T-cell (primary cell): ENCODE measurements around the gene CFAP57. TPM values are rescaled to one million over a fixed set of nuclear protein-coding genes. Genes with fewer than 3 reads are reported as not detected.

ENCODE experiments used
- ATAC-seq, 4 experiments: fragments of 200-7000 bp in 3 of 4; fragments of 150-1000 bp in 1 of 4; cut with Tn5 transposase; replicated peaks in 1 of 4; 1 replicate in 3 of 4; 2 replicates in 1 of 4; pipeline ENCODE4 v1.10.0; 2021; ENCODE audit warnings: moderate library complexity in 3 of 4, mild to moderate bottlenecking in 2 of 4, moderate number of reproducible peaks in 1 of 4
- CTCF ChIA-PET, 2 donors: fragments of 300-600 bp; sonication (Branson Sonifier 250); formaldehyde crosslinking; loops; one replicate each; lab custom pipeline; 2022; ENCODE audit warnings: antibody characterized with exemption in 2 of 2; lab: Charles Lee
- POLR2A ChIA-PET, 2 donors: fragments of 300-600 bp; sonication (Branson Sonifier 250); formaldehyde crosslinking; loops; one replicate each; lab custom pipeline; 2022; ENCODE audit warnings: antibody characterized with exemption in 2 of 2; lab: Charles Lee
- DNase-seq, 35 experiments: peaks; one replicate each; pipeline versions ENCODE4 v3.0.0 to v3.0.0-alpha.2; 2013 to 2023
- H3K27ac ChIP-seq: one replicate; pipeline ENCODE4 v1.5.1; 2013; ENCODE audit warnings: low read length
- H3K27me3 ChIP-seq, 2 experiments: replicated peaks in 1 of 2; 1 replicate in 1 of 2; 2 replicates in 1 of 2; pipeline versions ENCODE4 v1.6.1 to v1.7.0; 2013; ENCODE audit warnings: low read length in 1 of 2, mixed read lengths in 1 of 2; ENCODE audit not compliant: control insufficient read depth in 2 of 2, insufficient read depth in 2 of 2; ENCODE audit errors: extremely low read depth in 1 of 2
- H3K36me3 ChIP-seq, 2 donors: 1 replicate in 1 of 2; 2 replicates in 1 of 2; pipeline versions ENCODE4 v1.6.1 to v1.7.0; 2013; ENCODE audit warnings: low read length in 1 of 2; ENCODE audit not compliant: control insufficient read depth in 2 of 2, insufficient read depth in 1 of 2; ENCODE audit errors: extremely low read depth in 1 of 2
- H3K4me1 ChIP-seq, 2 experiments: 1 replicate in 1 of 2; 2 replicates in 1 of 2; pipeline versions ENCODE4 v1.6.1 to v1.7.0; 2013; ENCODE audit warnings: low read length in 2 of 2, mixed read lengths in 1 of 2; ENCODE audit not compliant: insufficient read depth in 2 of 2, control insufficient read depth in 1 of 2; ENCODE audit errors: extremely low read depth in 1 of 2
- H3K4me3 ChIP-seq, 2 donors: 1 replicate in 1 of 2; 2 replicates in 1 of 2; pipeline versions ENCODE4 v1.5.1 to v1.7.0; 2013; ENCODE audit warnings: mild to moderate bottlenecking in 2 of 2, low read length in 1 of 2, moderate library complexity in 1 of 2; ENCODE audit not compliant: control insufficient read depth in 1 of 2; ENCODE audit errors: extremely low read depth in 1 of 2
- H3K9me3 ChIP-seq: 2 replicates; pipeline ENCODE4 v1.7.0; 2013
- H3K27ac Mint-ChIP-seq, 2 donors: one replicate each; pipeline ENCODE4 v1.8.0; 2020 to 2021; ENCODE audit warnings: mild to moderate bottlenecking in 2 of 2, mixed read lengths in 2 of 2
- H3K27me3 Mint-ChIP-seq, 2 donors: one replicate each; pipeline ENCODE4 v1.8.0; 2021 to 2022; ENCODE audit warnings: mixed read lengths in 2 of 2
- H3K36me3 Mint-ChIP-seq: one replicate; pipeline ENCODE4 v1.8.0; 2021; ENCODE audit warnings: mixed read lengths
- H3K4me1 Mint-ChIP-seq, 3 donors: one replicate each; pipeline ENCODE4 v1.8.0; 2020 to 2022; ENCODE audit warnings: mixed read lengths in 3 of 3, mild to moderate bottlenecking in 1 of 3
- H3K4me3 Mint-ChIP-seq, 3 donors: one replicate each; pipeline ENCODE4 v1.8.0; 2020 to 2022; ENCODE audit warnings: mild to moderate bottlenecking in 3 of 3, mixed read lengths in 3 of 3, moderate library complexity in 3 of 3
- H3K9me3 Mint-ChIP-seq, 3 donors: one replicate each; pipeline ENCODE4 v1.8.0; 2020 to 2022; ENCODE audit warnings: mixed read lengths in 3 of 3
- WGBS: methylation state at CpG from one replicate; pipeline ENCODE4 v1.1.5; 2013; ENCODE audit warnings: missing lambda C conversion rate; ENCODE audit not compliant: insufficient coverage; 5-methylcytosine and 5-hydroxymethylcytosine counted together
- total RNA-seq, 35 experiments: library from RNA in 6 of 35; stranded (reverse) in 6 of 35; fragments of 120-200 nt in 1 of 35; gene quantifications; one replicate each; pipeline versions ENCODE4 v1.2.1 to v1.2.4 and lab custom pipeline; 2013 to 2026

The CFAP57 gene
- total RNA-seq, 5 donors from 2014 or later (not counting 1 experiment from before 2014, with no cell fraction given), result 0.07 TPM; not detected in 4

DNA sequence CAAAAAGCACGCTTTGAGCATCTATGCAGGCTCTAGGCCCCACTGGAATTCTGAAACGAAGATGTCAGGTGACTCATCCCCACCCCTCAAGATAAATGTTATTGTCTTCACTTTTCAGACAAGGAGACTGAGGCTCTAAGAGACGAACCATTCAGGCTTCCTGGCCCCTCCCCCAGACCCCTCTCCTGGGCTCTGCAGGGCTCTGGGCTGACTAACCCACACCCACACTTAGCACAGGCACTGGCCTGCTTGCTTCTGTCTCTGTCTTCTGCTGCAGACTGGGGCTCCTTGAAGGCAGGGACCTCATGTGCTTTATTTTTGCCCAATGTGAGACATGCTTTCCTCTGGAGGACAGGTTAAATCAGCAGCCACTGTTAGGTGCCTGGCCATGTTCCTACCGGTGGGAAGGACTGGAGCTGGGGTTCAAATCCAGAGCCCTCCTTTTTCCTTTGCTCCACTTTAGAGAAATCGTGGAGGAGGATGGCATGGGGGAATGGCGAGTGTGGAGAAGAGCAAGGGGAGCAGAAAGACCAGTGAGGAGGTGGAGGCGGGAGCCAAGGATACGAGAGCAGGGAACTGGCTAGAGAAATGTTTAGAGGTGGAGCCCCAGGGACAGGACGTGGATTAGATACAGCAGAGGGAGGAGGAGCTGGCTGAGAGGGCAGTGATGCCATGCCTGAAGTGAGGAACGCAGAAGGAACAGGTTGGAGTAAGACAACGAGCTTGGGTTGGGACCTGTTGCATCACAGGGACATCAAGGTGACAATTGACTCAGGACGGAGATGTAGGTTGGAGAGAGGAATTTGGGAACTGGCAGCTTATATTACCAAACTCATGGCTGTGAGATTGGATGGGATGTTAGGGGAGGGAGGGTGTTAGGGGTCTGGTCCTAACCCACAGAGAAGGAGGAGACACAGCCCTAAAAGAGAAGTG is 99.3 kb downstream of the CFAP57 start:
- Mint-ChIP-seq H3K9me3 (no peaks in the 10 kb centered on the region), H3K27ac (no peak overlapping the region), H3K4me3 (peak overlapping the region; percentile 41 to 70 (median 52)), H3K27me3 (peaks cover 9 to 19% of the 10 kb centered on the region in 2 donors), H3K36me3 (peaks cover 2% of the 10 kb centered on the region), H3K4me1 (peaks cover 23 to 36% (median 36%) of the 10 kb centered on the region in 3 donors)
- no peak for ATAC-seq
- H3K36me3 ChIP-seq, result no peaks in the 10 kb centered on the region
- H3K4me1 ChIP-seq, result peaks cover 12 to 22% of the 10 kb centered on the region in 2 experiments
- no peak for DNase-seq
- WGBS, result 71% methylated on average over 9 of the region's 12 CpGs
- H3K4me3 ChIP-seq, result no peak overlapping the region
- POLR2A ChIA-PET, result no interaction called here
- no peak overlapping the region for H3K27ac ChIP-seq
- H3K9me3 ChIP-seq, result no peaks in the 10 kb centered on the region
- H3K27me3 ChIP-seq, result peaks cover 0 to 50% of the 10 kb centered on the region in 2 experiments
- CTCF ChIA-PET, result no interaction called here

DNA sequence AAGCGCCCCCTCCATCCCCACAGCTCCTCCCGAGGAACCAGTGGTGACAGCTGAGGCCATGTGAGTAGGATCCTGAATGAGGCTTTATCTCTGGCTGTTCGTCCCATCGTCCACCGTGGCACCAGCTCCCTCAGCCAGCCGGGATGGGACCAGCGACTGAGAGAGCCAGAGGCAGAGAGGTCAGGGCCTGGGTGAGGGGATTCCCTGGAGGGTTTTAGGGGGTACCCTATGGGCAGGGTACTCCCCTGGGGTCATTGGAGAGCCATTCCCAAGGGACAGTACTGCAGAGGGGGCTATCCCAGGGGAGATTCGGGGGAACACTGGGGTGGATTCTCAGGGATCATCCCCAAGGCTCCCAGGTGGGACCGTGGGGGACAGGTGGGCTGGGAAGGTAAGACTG is 100.0 kb downstream of the CFAP57 start:
- H3K4me3 ChIP-seq, result no peak overlapping the region
- peaks cover 0 to 54% of the 10 kb centered on the region in 2 experiments for H3K27me3 ChIP-seq
- DNase-seq (no peak), ATAC-seq (no peak)
- Mint-ChIP-seq H3K27ac (no peak overlapping the region), H3K4me1 (peaks cover 23 to 36% (median 36%) of the 10 kb centered on the region in 3 donors), H3K27me3 (peaks cover 6 to 15% of the 10 kb centered on the region in 2 donors), H3K36me3 (peaks cover 2% of the 10 kb centered on the region), H3K4me3 (no peak overlapping the region), H3K9me3 (no peaks in the 10 kb centered on the region)
- ChIA-PET POLR2A (no interaction called here), CTCF (no interaction called here)
- H3K27ac ChIP-seq, result no peak overlapping the region
- WGBS, result 90% methylated on average over 7 of the region's 9 CpGs
- no peaks in the 10 kb centered on the region for H3K9me3 ChIP-seq
- no peaks in the 10 kb centered on the region for H3K36me3 ChIP-seq
- peaks cover 12 to 22% of the 10 kb centered on the region in 2 experiments for H3K4me1 ChIP-seq

- Mint-ChIP-seq H3K9me3 (no peaks in the 10 kb centered on the region), H3K27me3 (peaks cover 6 to 15% of the 10 kb centered on the region in 2 donors), H3K27ac (no peak overlapping the region), H3K36me3 (peaks cover 2% of the 10 kb centered on the region), H3K4me3 (no peak overlapping the region), H3K4me1 (peaks cover 23 to 36% (median 36%) of the 10 kb centered on the region in 3 donors)
- WGBS, result 95% methylated on average over 38 of the region's 46 CpGs
- peaks cover 0 to 54% of the 10 kb centered on the region in 2 experiments for H3K27me3 ChIP-seq
- H3K27ac ChIP-seq, result no peak overlapping the region
- ChIA-PET POLR2A (no interaction called here), CTCF (no interaction called here)
- ATAC-seq (no peak), DNase-seq (no peak)
- no peaks in the 10 kb centered on the region for H3K36me3 ChIP-seq
- peaks cover 12 to 22% of the 10 kb centered on the region in 2 experiments for H3K4me1 ChIP-seq
- H3K9me3 ChIP-seq, result no peaks in the 10 kb centered on the region
- H3K4me3 ChIP-seq, result no peak overlapping the region
These were observed 100.7 kb downstream of the CFAP57 start for GRCh38 chr1:43272576-43273571.

DNA sequence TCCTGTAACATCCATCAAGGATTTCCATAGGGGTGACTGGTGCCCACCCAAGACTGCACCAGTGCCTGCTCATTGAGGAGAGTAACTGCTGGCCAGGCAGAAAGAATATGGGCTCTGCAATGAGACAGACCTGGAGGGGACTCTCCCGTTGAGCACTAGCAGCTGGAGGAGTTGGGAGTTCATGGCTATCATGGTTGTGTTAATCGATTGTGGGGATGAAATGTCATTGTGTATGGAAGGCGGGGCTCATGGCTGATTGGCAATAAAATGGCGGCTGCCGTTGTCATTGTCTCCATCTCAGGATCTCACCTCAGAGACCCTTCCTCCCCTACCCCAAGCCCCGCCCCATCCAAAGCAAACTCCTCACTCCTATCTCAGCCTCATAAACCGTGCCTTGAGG is 101.6 kb downstream of the CFAP57 start:
- Mint-ChIP-seq H3K27me3 (peaks cover 6 to 15% of the 10 kb centered on the region in 2 donors), H3K4me1 (peaks cover 23 to 36% (median 36%) of the 10 kb centered on the region in 3 donors), H3K9me3 (no peaks in the 10 kb centered on the region), H3K36me3 (peaks cover 2% of the 10 kb centered on the region), H3K27ac (no peak overlapping the region), H3K4me3 (no peak overlapping the region)
- POLR2A ChIA-PET, result no interaction called here
- Histone ChIP-seq H3K4me1 (peaks cover 12 to 22% of the 10 kb centered on the region in 2 experiments), H3K36me3 (no peaks in the 10 kb centered on the region), H3K27ac (no peak overlapping the region), H3K4me3 (no peak overlapping the region), H3K9me3 (no peaks in the 10 kb centered on the region), H3K27me3 (peaks cover 0 to 50% of the 10 kb centered on the region in 2 experiments)
- no peak for DNase-seq
- CTCF ChIA-PET, result no interaction called here
- 100% methylated on average over 1 of the region's 7 CpGs for WGBS
- no peak for ATAC-seq

DNA sequence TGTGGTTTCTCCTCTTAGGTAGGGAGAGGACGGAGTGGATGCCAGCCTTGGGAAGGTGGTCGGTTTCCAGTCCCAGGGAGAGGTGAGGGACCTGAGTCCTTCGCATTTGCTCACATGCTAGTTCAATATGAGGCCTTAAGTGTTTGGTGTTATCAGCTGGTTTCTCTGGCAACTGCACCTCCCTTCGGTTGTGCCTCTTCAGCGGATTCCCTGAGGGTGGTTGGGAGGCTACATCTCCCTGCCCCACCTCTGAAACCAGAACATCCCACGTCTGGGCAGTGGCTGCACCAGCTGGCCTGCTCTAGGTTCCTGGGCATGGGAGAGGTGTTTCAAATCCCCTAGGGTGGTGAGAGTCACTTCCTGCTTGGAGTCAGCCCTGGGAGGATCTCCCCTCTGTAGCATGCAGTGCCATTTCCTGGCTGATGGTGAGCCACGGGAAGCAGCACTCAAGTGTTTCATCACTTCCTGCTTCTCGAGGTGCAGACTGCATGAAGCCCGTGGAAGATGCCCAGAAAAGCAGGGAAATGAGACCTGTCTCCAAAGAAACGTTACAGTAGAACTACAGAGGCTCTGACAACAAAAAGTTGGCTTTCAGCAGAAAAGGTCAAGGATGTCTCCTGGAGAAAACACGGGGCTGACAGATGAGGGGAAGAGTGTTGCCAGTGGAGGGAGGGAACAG is 102.1 kb downstream of the CFAP57 start:
- 20% methylated on average over 5 of the region's 11 CpGs for WGBS
- H3K27me3 Mint-ChIP-seq, result peaks cover 6 to 15% of the 10 kb centered on the region in 2 donors
- ATAC-seq (peak; percentile 79 to 91 (median 88)), DNase-seq (peak in 33 of 35 experiments; percentile 10 to 54 (median 24))
- H3K27ac Mint-ChIP-seq, result peak overlapping the region; percentile 88 to 93
- ChIA-PET POLR2A (no interaction called here), CTCF (no interaction called here)
- H3K9me3 ChIP-seq, result no peaks in the 10 kb centered on the region
- peak overlapping the region; percentile 11 to 64 (median 54) for H3K4me3 Mint-ChIP-seq
- no peaks in the 10 kb centered on the region for H3K9me3 Mint-ChIP-seq
- peak overlapping the region in 1 of 2 donors; percentile 19 for H3K4me3 ChIP-seq
- H3K27ac ChIP-seq, result no peak overlapping the region
- H3K4me1 ChIP-seq, result peaks cover 12 to 22% of the 10 kb centered on the region in 2 experiments
- peaks cover 2% of the 10 kb centered on the region for H3K36me3 Mint-ChIP-seq
- H3K36me3 ChIP-seq, result no peaks in the 10 kb centered on the region
- peaks cover 0 to 50% of the 10 kb centered on the region in 2 experiments for H3K27me3 ChIP-seq
- peaks cover 23 to 36% (median 36%) of the 10 kb centered on the region in 3 donors for H3K4me1 Mint-ChIP-seq
